NB4 (cell line): ENCODE results near the gene OSBP2.

Source experiments
- CTCF ChIP-seq: IDR thresholded peaks from one replicate; pipeline ENCODE4 v1.5.1; 2012; ENCODE audit warnings: low read depth, low read length
- MAX ChIP-seq: IDR thresholded peaks from 2 replicates; pipeline ENCODE4 v1.6.1; 2011; ENCODE audit warnings: low read depth, low read length
- MYC ChIP-seq: IDR thresholded peaks from 2 replicates; pipeline ENCODE4 v1.6.1; 2011; ENCODE audit warnings: low read depth, low read length
- POLR2A ChIP-seq: IDR thresholded peaks from 2 replicates; pipeline ENCODE4 v1.6.1; 2011; ENCODE audit warnings: mild to moderate bottlenecking; ENCODE audit not compliant: insufficient read length; ENCODE audit errors: extremely low read depth

GRCh38 chr22:30665786-30666185 is 28.9 kb upstream of the OSBP2 start:
- TF ChIP-seq MAX, result no peak
- no peak for TF ChIP-seq CTCF
- TF ChIP-seq POLR2A, result no peak
- no peak for TF ChIP-seq MYC
